H9 (cell line): ENCODE measurements around the gene EML3. TPM values are rescaled to one million over a fixed set of nuclear protein-coding genes. Genes with fewer than 3 reads are reported as not detected.

Experiments used
- DNase-seq: peaks from one replicate; pipeline ENCODE4 v3.0.0-alpha.2; 2017
- H2AFZ ChIP-seq: one replicate; pipeline ENCODE4 v1.6.1; 2013; ENCODE audit warnings: mild to moderate bottlenecking, low read length, control low read depth, moderate library complexity
- H2AK5ac ChIP-seq: 2 replicates; pipeline ENCODE4 v1.6.1; 2013; ENCODE audit warnings: low read length, control low read depth, mixed read lengths; ENCODE audit not compliant: insufficient read length
- H2BK120ac ChIP-seq: one replicate; pipeline ENCODE4 v1.6.1; 2013; ENCODE audit warnings: low read depth, mild to moderate bottlenecking, low read length, control low read depth, inconsistent platforms; ENCODE audit not compliant: poor library complexity, severe bottlenecking
- H2BK12ac ChIP-seq: 2 replicates; pipeline ENCODE4 v1.6.1; 2013; ENCODE audit warnings: low read length, control low read depth, mixed read lengths, low read depth; ENCODE audit not compliant: insufficient read length
- H2BK15ac ChIP-seq: 2 replicates; pipeline ENCODE4 v1.6.1; 2013; ENCODE audit warnings: low read depth, low read length, control low read depth
- H2BK20ac ChIP-seq: one replicate; pipeline ENCODE4 v1.6.1; 2013; ENCODE audit warnings: low read depth, mild to moderate bottlenecking, low read length, control low read depth, inconsistent platforms; ENCODE audit not compliant: poor library complexity, severe bottlenecking
- H2BK5ac ChIP-seq: 2 replicates; pipeline ENCODE4 v1.6.1; 2013; ENCODE audit warnings: low read length, control low read depth, mixed read lengths; ENCODE audit not compliant: insufficient read length
- H3K14ac ChIP-seq: 2 replicates; pipeline ENCODE4 v1.6.1; 2013; ENCODE audit warnings: low read length, control low read depth; ENCODE audit not compliant: insufficient read depth
- H3K18ac ChIP-seq: 2 replicates; pipeline ENCODE4 v1.6.1; 2013; ENCODE audit warnings: low read depth, mild to moderate bottlenecking, mixed read lengths, low read length, control low read depth; ENCODE audit not compliant: insufficient read length
- H3K23ac ChIP-seq: 2 replicates; pipeline ENCODE4 v1.6.1; 2013; ENCODE audit warnings: low read length, control low read depth, mixed read lengths, low read depth; ENCODE audit not compliant: insufficient read length
- H3K23me2 ChIP-seq: 2 replicates; pipeline ENCODE4 v1.6.1; 2013; ENCODE audit warnings: low read depth, mild to moderate bottlenecking, mixed read lengths, low read length, control low read depth; ENCODE audit not compliant: insufficient read length, poor library complexity, severe bottlenecking
- H3K27ac ChIP-seq: 2 replicates; pipeline ENCODE4 v1.5.1; 2013; ENCODE audit warnings: low read length, control low read depth, mixed read lengths, low read depth; ENCODE audit not compliant: insufficient read length
- H3K27me3 ChIP-seq: 2 replicates; pipeline ENCODE4 v1.6.1; 2013; ENCODE audit warnings: low read length, control low read depth, inconsistent platforms; ENCODE audit not compliant: insufficient read depth
- H3K4ac ChIP-seq: 2 replicates; pipeline ENCODE4 v1.6.1; 2013; ENCODE audit warnings: low read depth, mild to moderate bottlenecking, control low read depth, inconsistent platforms, low read length, moderate library complexity
- H3K4me1 ChIP-seq: 2 replicates; pipeline ENCODE4 v1.6.1; 2013; ENCODE audit warnings: low read length, control low read depth, inconsistent platforms; ENCODE audit not compliant: insufficient read depth
- H3K4me2 ChIP-seq: 2 replicates; pipeline ENCODE4 v1.6.1; 2013; ENCODE audit warnings: low read length, control low read depth, mixed read lengths; ENCODE audit not compliant: insufficient read length, insufficient read depth
- H3K56ac ChIP-seq: 2 replicates; pipeline ENCODE4 v1.6.1; 2013; ENCODE audit warnings: low read depth, mild to moderate bottlenecking, mixed read lengths, low read length, control low read depth; ENCODE audit not compliant: insufficient read length
- H3K79me1 ChIP-seq: 2 replicates; pipeline ENCODE4 v1.6.1; 2013; ENCODE audit warnings: low read depth, mild to moderate bottlenecking, moderate library complexity, low read length, control low read depth, inconsistent platforms; ENCODE audit not compliant: insufficient read depth, poor library complexity, severe bottlenecking
- H3K79me2 ChIP-seq: 2 replicates; pipeline ENCODE4 v1.6.1; 2013; ENCODE audit warnings: low read length, control low read depth, inconsistent platforms; ENCODE audit not compliant: insufficient read depth
- H3K9ac ChIP-seq: 2 replicates; pipeline ENCODE4 v1.6.1; 2013; ENCODE audit warnings: low read length, control low read depth, mixed read lengths; ENCODE audit not compliant: insufficient read length; ENCODE audit errors: extremely low read depth
- H3K9me3 ChIP-seq: one replicate; pipeline ENCODE4 v1.6.1; 2013; ENCODE audit warnings: low read depth, low read length, inconsistent platforms; ENCODE audit not compliant: control insufficient read depth
- H3T11ph ChIP-seq: one replicate; pipeline ENCODE4 v1.6.1; 2013; ENCODE audit warnings: mild to moderate bottlenecking, low read length, control low read depth, inconsistent platforms
- H4K20me1 ChIP-seq: one replicate; pipeline ENCODE4 v1.6.1; 2013; ENCODE audit not compliant: control insufficient read depth, insufficient read length, insufficient read depth
- H4K5ac ChIP-seq: 2 replicates; pipeline ENCODE4 v1.6.1; 2013; ENCODE audit warnings: low read depth, mild to moderate bottlenecking, mixed read lengths, low read length, control low read depth; ENCODE audit not compliant: insufficient read length
- H4K8ac ChIP-seq: replicated peaks from 2 replicates; pipeline ENCODE4 v1.6.1; 2013; ENCODE audit warnings: low read length, control low read depth, mixed read lengths, low read depth; ENCODE audit not compliant: insufficient read length
- H4K91ac ChIP-seq: 2 replicates; pipeline ENCODE4 v1.6.1; 2013; ENCODE audit warnings: low read depth, mild to moderate bottlenecking, moderate library complexity, mixed read lengths, low read length, control low read depth; ENCODE audit not compliant: insufficient read length
- H3K27ac Mint-ChIP-seq, 3 experiments: 2 replicates in 2 of 3; 3 replicates in 1 of 3; pipeline ENCODE4 v1.8.0; 2020 to 2021; ENCODE audit warnings: mixed read lengths in 3 of 3, mild to moderate bottlenecking in 1 of 3, moderate library complexity in 1 of 3
- H3K27me3 Mint-ChIP-seq: 2 replicates; pipeline ENCODE4 v1.8.0; 2021; ENCODE audit warnings: low read depth, mild to moderate bottlenecking, moderate library complexity, mixed read lengths
- H3K36me3 Mint-ChIP-seq, 3 experiments: 2 replicates in 2 of 3; 3 replicates in 1 of 3; pipeline ENCODE4 v1.8.0; 2020 to 2021; ENCODE audit warnings: low read depth in 3 of 3, mixed read lengths in 3 of 3; ENCODE audit not compliant: insufficient read depth in 1 of 3
- H3K4me1 Mint-ChIP-seq, 2 experiments: 2 replicates each; pipeline ENCODE4 v1.8.0; 2020; ENCODE audit warnings: mixed read lengths in 2 of 2
- H3K4me3 Mint-ChIP-seq, 2 experiments: 2 replicates in 1 of 2; 3 replicates in 1 of 2; pipeline ENCODE4 v1.8.0; 2020 to 2021; ENCODE audit warnings: mild to moderate bottlenecking in 2 of 2, mixed read lengths in 2 of 2, moderate library complexity in 1 of 2
- H3K9me3 Mint-ChIP-seq, 2 experiments: 2 replicates in 1 of 2; 3 replicates in 1 of 2; pipeline ENCODE4 v1.8.0; 2020; ENCODE audit warnings: mild to moderate bottlenecking in 2 of 2, mixed read lengths in 2 of 2, moderate library complexity in 1 of 2
- whole genome bisulfite sequencing: extraction: QIAGEN DNeasy Blood & Tissue Kit; methylation state at CpG from one replicate; pipeline ENCODE4 v1.1.7; 2013; ENCODE audit warnings: missing lambda C conversion rate, low lambda C conversion rate, mixed read lengths; ENCODE audit not compliant: insufficient read length; ENCODE audit errors: extremely low coverage; 5-methylcytosine and 5-hydroxymethylcytosine counted together
- total RNA-seq: library from RNA; stranded (reverse); gene quantifications from 2 replicates; pipeline ENCODE4 v1.2.1, GENCODE V29; 2021
- TF ChIP-seq, protein P1 (sequence below): fragments of 200-600 bp; sonication (generic); conservative IDR thresholded peaks from 3 replicates; pipeline ENCODE4 v1.8.0; 2021; ENCODE audit warnings: antibody characterized with exemption, mild to moderate bottlenecking

EML3 gene
- total RNA-seq, 1 experiment from 2014 or later: 35.3 TPM

DNA sequence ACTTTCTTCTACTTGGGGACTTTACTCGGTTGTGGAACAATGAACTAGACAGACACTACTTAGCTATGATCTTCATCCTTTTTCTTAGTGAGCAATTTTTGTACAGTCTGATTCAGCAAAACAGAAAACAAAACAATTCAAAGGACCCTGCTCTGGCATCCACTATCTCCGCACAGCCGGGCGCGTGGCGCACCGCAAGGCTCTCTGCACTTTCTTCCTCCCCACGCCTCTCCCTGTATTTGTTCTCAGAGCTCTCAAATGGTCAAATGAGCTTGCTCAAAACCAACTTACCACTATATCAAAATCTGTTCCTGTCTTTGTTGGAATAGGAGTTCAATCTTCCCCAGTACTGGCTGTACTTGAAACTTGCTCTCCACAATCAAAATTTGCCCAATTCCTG, 46.3 kb downstream of the EML3 start:
- Histone ChIP-seq H3K79me2 (peaks cover 3% of the 10 kb centered on the region; the same call in 1 of the 2 replicates), H3K56ac (no peak overlapping the region), H3T11ph (no peak overlapping the region), H3K27ac (no peak overlapping the region), H2BK120ac (no peak overlapping the region), H2BK5ac (no peak overlapping the region), H3K23me2 (no peaks in the 10 kb centered on the region), H3K23ac (no peak overlapping the region), H2AFZ (no peak overlapping the region), H3K18ac (no peak overlapping the region), H3K4me1 (no peaks in the 10 kb centered on the region), H4K91ac (no peak overlapping the region), H2BK12ac (no peak overlapping the region), H4K5ac (no peak overlapping the region), H3K4me2 (no peak overlapping the region), H3K9me3 (no peaks in the 10 kb centered on the region), H4K8ac (no peak overlapping the region), H2AK5ac (no peak overlapping the region), H3K4ac (no peak overlapping the region), H3K9ac (no peak overlapping the region), H3K79me1 (no peaks in the 10 kb centered on the region), H2BK15ac (no peak overlapping the region), H3K27me3 (no peaks in the 10 kb centered on the region), H2BK20ac (no peak overlapping the region), H4K20me1 (no peaks in the 10 kb centered on the region), H3K14ac (no peak overlapping the region)
- TF ChIP-seq, protein P1, sequence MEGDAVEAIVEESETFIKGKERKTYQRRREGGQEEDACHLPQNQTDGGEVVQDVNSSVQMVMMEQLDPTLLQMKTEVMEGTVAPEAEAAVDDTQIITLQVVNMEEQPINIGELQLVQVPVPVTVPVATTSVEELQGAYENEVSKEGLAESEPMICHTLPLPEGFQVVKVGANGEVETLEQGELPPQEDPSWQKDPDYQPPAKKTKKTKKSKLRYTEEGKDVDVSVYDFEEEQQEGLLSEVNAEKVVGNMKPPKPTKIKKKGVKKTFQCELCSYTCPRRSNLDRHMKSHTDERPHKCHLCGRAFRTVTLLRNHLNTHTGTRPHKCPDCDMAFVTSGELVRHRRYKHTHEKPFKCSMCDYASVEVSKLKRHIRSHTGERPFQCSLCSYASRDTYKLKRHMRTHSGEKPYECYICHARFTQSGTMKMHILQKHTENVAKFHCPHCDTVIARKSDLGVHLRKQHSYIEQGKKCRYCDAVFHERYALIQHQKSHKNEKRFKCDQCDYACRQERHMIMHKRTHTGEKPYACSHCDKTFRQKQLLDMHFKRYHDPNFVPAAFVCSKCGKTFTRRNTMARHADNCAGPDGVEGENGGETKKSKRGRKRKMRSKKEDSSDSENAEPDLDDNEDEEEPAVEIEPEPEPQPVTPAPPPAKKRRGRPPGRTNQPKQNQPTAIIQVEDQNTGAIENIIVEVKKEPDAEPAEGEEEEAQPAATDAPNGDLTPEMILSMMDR: no peak
- Mint-ChIP-seq H3K4me1 (peaks cover 28 to 33% of the 10 kb centered on the region in 2 experiments), H3K9me3 (no peaks in the 10 kb centered on the region), H3K36me3 (peaks cover 56 to 94% (median 74%) of the 10 kb centered on the region in 3 experiments), H3K27ac (peak overlapping the region in 1 of 3 experiments; percentile 95; a peak in 3 of 7 replicates), H3K4me3 (no peak overlapping the region), H3K27me3 (no peaks in the 10 kb centered on the region)
- DNase-seq: no peak
- no CpG with 5 or more reads among the region's 8 CpGs for WGBS
